ENCODE data around the gene NEDD4L.

NEDD4L gene

GRCh38 chr18:58320907-58321561 is 277.0 kb downstream of the NEDD4L start:
- no peak overlapping the region for H4K12ac ChIP-seq (ENCODE audit: low read depth, low read length)
- no peak overlapping the region for H2BK12ac ChIP-seq (ENCODE audit: low read length)
- no peak overlapping the region for H3K14ac ChIP-seq (ENCODE audit: low read length)
- no peak overlapping the region for H2BK5ac ChIP-seq (ENCODE audit: low read depth, low read length, poor library complexity)
- no peak overlapping the region for H2AFZ ChIP-seq (ENCODE audit: insufficient read depth, low read length, poor library complexity)
- peaks cover 9 to 16% of the 10 kb centered on the region in 2 experiments for H3K36me3 ChIP-seq (ENCODE audit: control insufficient read depth in 1 of 2, insufficient read depth in 2 of 2, low read length in 2 of 2)
- H3K27ac ChIP-seq (ENCODE audit: low read depth, low read length), result no peak overlapping the region
- no peak overlapping the region for H3K4ac ChIP-seq (ENCODE audit: low read depth, low read length)
- no peaks in the 10 kb centered on the region for H3K79me1 ChIP-seq (ENCODE audit: low read length)
- no CpG with 5 or more reads among the region's 3 CpGs for WGBS (ENCODE audit: extremely low coverage, insufficient coverage, insufficient read length)
- H3K9ac ChIP-seq (ENCODE audit: low read length), result no peak overlapping the region
- H2AK5ac ChIP-seq (ENCODE audit: low read length), result no peak overlapping the region
- H3K4me3 ChIP-seq (ENCODE audit: low read depth, low read length), result no peak overlapping the region
- H3K27me3 ChIP-seq (ENCODE audit: insufficient read depth, low read length), result no peaks in the 10 kb centered on the region
- no peak overlapping the region for H3K23ac ChIP-seq (ENCODE audit: low read length)
- H3K4me1 ChIP-seq (ENCODE audit: control insufficient read depth in 1 of 2, insufficient read depth in 2 of 2, low read length in 2 of 2), result peaks cover 4 to 6% of the 10 kb centered on the region in 2 experiments
- no peak overlapping the region for H2BK120ac ChIP-seq (ENCODE audit: insufficient read depth, low read length, poor library complexity)
- DNase-seq, result no peak
- H3K79me2 ChIP-seq (ENCODE audit: control insufficient read depth, insufficient read depth, low read length, poor library complexity), result no peaks in the 10 kb centered on the region
- no peak overlapping the region for H3K4me2 ChIP-seq (ENCODE audit: low read length)
- H3K9me3 ChIP-seq (ENCODE audit: insufficient read depth, low read depth, low read length), result no peaks in the 10 kb centered on the region
- no peak overlapping the region for H4K8ac ChIP-seq (ENCODE audit: low read depth, low read length)
- no peak overlapping the region for H4K91ac ChIP-seq (ENCODE audit: low read depth, low read length)
- no peak overlapping the region for H3K18ac ChIP-seq (ENCODE audit: low read length)

- Histone ChIP-seq H3K23ac (ENCODE audit: low read length) (no peak overlapping the region), H3K18ac (ENCODE audit: low read length) (no peak overlapping the region), H2AK5ac (ENCODE audit: low read length) (no peak overlapping the region), H3K4me1 (ENCODE audit: control insufficient read depth in 1 of 2, insufficient read depth in 2 of 2, low read length in 2 of 2) (no peaks in the 10 kb centered on the region), H3K14ac (ENCODE audit: low read length) (no peak overlapping the region), H2AFZ (ENCODE audit: insufficient read depth, low read length, poor library complexity) (no peak overlapping the region), H3K9ac (ENCODE audit: low read length) (no peak overlapping the region), H4K8ac (ENCODE audit: low read depth, low read length) (no peak overlapping the region), H4K91ac (ENCODE audit: low read depth, low read length) (no peak overlapping the region), H4K12ac (ENCODE audit: low read depth, low read length) (no peak overlapping the region), H2BK120ac (ENCODE audit: insufficient read depth, low read length, poor library complexity) (no peak overlapping the region), H3K4ac (ENCODE audit: low read depth, low read length) (no peak overlapping the region), H3K27ac (ENCODE audit: low read depth, low read length) (no peak overlapping the region), H3K9me3 (ENCODE audit: insufficient read depth, low read depth, low read length) (no peaks in the 10 kb centered on the region), H3K79me1 (ENCODE audit: low read length) (no peaks in the 10 kb centered on the region), H3K27me3 (ENCODE audit: insufficient read depth, low read length) (no peaks in the 10 kb centered on the region), H3K79me2 (ENCODE audit: control insufficient read depth, insufficient read depth, low read length, poor library complexity) (no peaks in the 10 kb centered on the region), H2BK5ac (ENCODE audit: low read depth, low read length, poor library complexity) (no peak overlapping the region), H2BK12ac (ENCODE audit: low read length) (no peak overlapping the region), H3K4me3 (ENCODE audit: low read depth, low read length) (no peak overlapping the region), H3K36me3 (ENCODE audit: control insufficient read depth in 1 of 2, insufficient read depth in 2 of 2, low read length in 2 of 2) (peaks cover 9 to 16% of the 10 kb centered on the region in 2 experiments), H3K4me2 (ENCODE audit: low read length) (no peak overlapping the region)
- no CpG with 5 or more reads among the region's 6 CpGs for WGBS (ENCODE audit: extremely low coverage, insufficient coverage, insufficient read length)
- peak; percentile 78 to 88 for DNase-seq
Observed at GRCh38 chr18:58321986-58322385, 278.0 kb downstream of the NEDD4L start.

GRCh38 chr18:58322464-58322863 is 278.4 kb downstream of the NEDD4L start:
- Histone ChIP-seq H2BK5ac (ENCODE audit: low read depth, low read length, poor library complexity) (no peak overlapping the region), H3K18ac (ENCODE audit: low read length) (no peak overlapping the region), H3K27ac (ENCODE audit: low read depth, low read length) (no peak overlapping the region), H2BK120ac (ENCODE audit: insufficient read depth, low read length, poor library complexity) (no peak overlapping the region), H2AFZ (ENCODE audit: insufficient read depth, low read length, poor library complexity) (no peak overlapping the region), H3K4me3 (ENCODE audit: low read depth, low read length) (no peak overlapping the region), H3K23ac (ENCODE audit: low read length) (no peak overlapping the region), H3K79me2 (ENCODE audit: control insufficient read depth, insufficient read depth, low read length, poor library complexity) (no peaks in the 10 kb centered on the region), H2BK12ac (ENCODE audit: low read length) (no peak overlapping the region), H2AK5ac (ENCODE audit: low read length) (no peak overlapping the region), H3K9me3 (ENCODE audit: insufficient read depth, low read depth, low read length) (no peaks in the 10 kb centered on the region), H4K12ac (ENCODE audit: low read depth, low read length) (no peak overlapping the region), H3K4ac (ENCODE audit: low read depth, low read length) (no peak overlapping the region), H3K9ac (ENCODE audit: low read length) (no peak overlapping the region), H3K79me1 (ENCODE audit: low read length) (no peaks in the 10 kb centered on the region), H3K14ac (ENCODE audit: low read length) (no peak overlapping the region), H4K91ac (ENCODE audit: low read depth, low read length) (no peak overlapping the region), H3K4me2 (ENCODE audit: low read length) (no peak overlapping the region), H3K27me3 (ENCODE audit: insufficient read depth, low read length) (no peaks in the 10 kb centered on the region), H3K36me3 (ENCODE audit: control insufficient read depth in 1 of 2, insufficient read depth in 2 of 2, low read length in 2 of 2) (peaks cover 13 to 17% of the 10 kb centered on the region in 2 experiments), H4K8ac (ENCODE audit: low read depth, low read length) (no peak overlapping the region), H3K4me1 (ENCODE audit: control insufficient read depth in 1 of 2, insufficient read depth in 2 of 2, low read length in 2 of 2) (no peaks in the 10 kb centered on the region)
- WGBS (ENCODE audit: extremely low coverage, insufficient coverage, insufficient read length), result no CpG with 5 or more reads among the region's 5 CpGs
- no peak for DNase-seq

GRCh38 chr18:58323866-58324762 is 280.1 kb downstream of the NEDD4L start:
- H3K18ac ChIP-seq (ENCODE audit: low read length), result no peak overlapping the region
- whole genome bisulfite sequencing (ENCODE audit: extremely low coverage, insufficient coverage, insufficient read length), result no CpG with 5 or more reads among the region's 15 CpGs
- H3K27me3 ChIP-seq (ENCODE audit: insufficient read depth, low read length), result no peaks in the 10 kb centered on the region
- H2BK120ac ChIP-seq (ENCODE audit: insufficient read depth, low read length, poor library complexity), result no peak overlapping the region
- no peak overlapping the region for H3K4me3 ChIP-seq (ENCODE audit: low read depth, low read length)
- no peaks in the 10 kb centered on the region for H3K4me1 ChIP-seq (ENCODE audit: control insufficient read depth in 1 of 2, insufficient read depth in 2 of 2, low read length in 2 of 2)
- no peak overlapping the region for H2BK5ac ChIP-seq (ENCODE audit: low read depth, low read length, poor library complexity)
- H3K23ac ChIP-seq (ENCODE audit: low read length), result no peak overlapping the region
- H2AFZ ChIP-seq (ENCODE audit: insufficient read depth, low read length, poor library complexity), result no peak overlapping the region
- no peaks in the 10 kb centered on the region for H3K79me1 ChIP-seq (ENCODE audit: low read length)
- H2AK5ac ChIP-seq (ENCODE audit: low read length), result no peak overlapping the region
- H3K79me2 ChIP-seq (ENCODE audit: control insufficient read depth, insufficient read depth, low read length, poor library complexity), result no peaks in the 10 kb centered on the region
- no peak overlapping the region for H3K27ac ChIP-seq (ENCODE audit: low read depth, low read length)
- no peak overlapping the region for H4K91ac ChIP-seq (ENCODE audit: low read depth, low read length)
- no peak overlapping the region for H3K4ac ChIP-seq (ENCODE audit: low read depth, low read length)
- no peak overlapping the region for H4K12ac ChIP-seq (ENCODE audit: low read depth, low read length)
- H2BK12ac ChIP-seq (ENCODE audit: low read length), result no peak overlapping the region
- H3K4me2 ChIP-seq (ENCODE audit: low read length), result no peak overlapping the region
- no peak for DNase-seq
- peaks cover 17 to 20% of the 10 kb centered on the region in 2 experiments for H3K36me3 ChIP-seq (ENCODE audit: control insufficient read depth in 1 of 2, insufficient read depth in 2 of 2, low read length in 2 of 2)
- no peak overlapping the region for H4K8ac ChIP-seq (ENCODE audit: low read depth, low read length)
- no peak overlapping the region for H3K9ac ChIP-seq (ENCODE audit: low read length)
- H3K14ac ChIP-seq (ENCODE audit: low read length), result no peak overlapping the region
- H3K9me3 ChIP-seq (ENCODE audit: insufficient read depth, low read depth, low read length), result no peaks in the 10 kb centered on the region

Measured in trophoblast cell (in vitro differentiated cells and primary cell).